HuH-7.5 (cell line): ENCODE data around the gene GPATCH11.

ENCODE experiments used
- DNase-seq: peaks from one replicate; pipeline ENCODE4 v3.0.0; 2011; ENCODE audit warnings: low spot score

The GPATCH11 gene

GRCh38 chr2:37109523-37109922 lies 25.2 kb downstream of the GPATCH11 start:
- no peak for DNase-seq

GRCh38 chr2:37110306-37111212 lies 26.2 kb downstream of the GPATCH11 start:
- DNase-seq = no peak

- DNase-seq = no peak
Measured at GRCh38 chr2:37111958-37112357, 27.6 kb downstream of the GPATCH11 start.

- no peak for DNase-seq
Measured at GRCh38 chr2:37117566-37117965, 33.2 kb downstream of the GPATCH11 start.

GRCh38 chr2:37119157-37119556 lies 34.8 kb downstream of the GPATCH11 start:
- no peak for DNase-seq

- DNase-seq = no peak
Measured at GRCh38 chr2:37125416-37125815, 41.1 kb downstream of the GPATCH11 start.

GRCh38 chr2:37132914-37133313 lies 48.6 kb downstream of the GPATCH11 start:
- DNase-seq = no peak

GRCh38 chr2:37142546-37142945 lies 58.2 kb downstream of the GPATCH11 start:
- no peak for DNase-seq

GRCh38 chr2:37143974-37144373 lies 59.7 kb downstream of the GPATCH11 start:
- DNase-seq = no peak

GRCh38 chr2:37146062-37146461 lies 61.7 kb downstream of the GPATCH11 start:
- no peak for DNase-seq

- no peak for DNase-seq
Measured at GRCh38 chr2:37148325-37148724, 64.0 kb downstream of the GPATCH11 start.
